Neural progenitor cell (in vitro differentiated cells): ENCODE measurements around the gene LDB2. TPM values are rescaled to one million over a fixed set of nuclear protein-coding genes. Genes with fewer than 3 reads are reported as not detected.

Experiments
- DNase-seq: peaks from one replicate; pipeline ENCODE4 v3.0.0-alpha.2; 2016; ENCODE audit warnings: low spot score
- H2AFZ ChIP-seq: fragments of 200-600 bp; sonication (generic); replicated peaks from 2 replicates; pipeline ENCODE4 v1.6.1; 2016; ENCODE audit warnings: antibody characterized with exemption
- H3F3A ChIP-seq: fragments of 200-600 bp; sonication (generic); 2 replicates; pipeline ENCODE4 v1.6.1; 2016; ENCODE audit warnings: antibody characterized with exemption, low read depth
- H3K27ac ChIP-seq: fragments of 200-600 bp; sonication (generic); 2 replicates; pipeline ENCODE4 v1.5.1; 2016; ENCODE audit warnings: mild to moderate bottlenecking
- H3K27me3 ChIP-seq: fragments of 200-600 bp; sonication (generic); 2 replicates; pipeline ENCODE4 v1.6.1; 2016; ENCODE audit warnings: mild to moderate bottlenecking, moderate library complexity
- H3K36me3 ChIP-seq: fragments of 200-600 bp; sonication (generic); 2 replicates; pipeline ENCODE4 v1.5.1; 2016
- H3K4me1 ChIP-seq: fragments of 200-600 bp; sonication (generic); 2 replicates; pipeline ENCODE4 v1.6.1; 2016; ENCODE audit warnings: mixed run types
- H3K4me2 ChIP-seq: fragments of 200-600 bp; sonication (generic); 2 replicates; pipeline ENCODE4 v1.6.1; 2016
- H3K4me3 ChIP-seq: fragments of 200-600 bp; sonication (generic); 2 replicates; pipeline ENCODE4 v1.5.1; 2016
- H3K79me2 ChIP-seq: fragments of 200-600 bp; sonication (generic); 2 replicates; pipeline ENCODE4 v1.6.1; 2016; ENCODE audit warnings: low read depth
- H3K9ac ChIP-seq: fragments of 200-600 bp; sonication (generic); 2 replicates; pipeline ENCODE4 v1.6.1; 2016
- H3K9me3 ChIP-seq: fragments of 200-600 bp; sonication (generic); 2 replicates; pipeline ENCODE4 v1.5.1; 2016; ENCODE audit warnings: low read depth
- H4K20me1 ChIP-seq: fragments of 200-600 bp; sonication (generic); 2 replicates; pipeline ENCODE4 v1.6.1; 2016; ENCODE audit warnings: low read depth
- H3K27ac Mint-ChIP-seq: 3 replicates; pipeline ENCODE4 v1.8.0; 2021; ENCODE audit warnings: mixed read lengths
- H3K27me3 Mint-ChIP-seq: 2 replicates; pipeline ENCODE4 v1.8.0; 2022; ENCODE audit warnings: low read depth, mild to moderate bottlenecking, inconsistent platforms, moderate library complexity, mixed read lengths; ENCODE audit not compliant: insufficient read depth
- H3K36me3 Mint-ChIP-seq: 3 replicates; pipeline ENCODE4 v1.8.0; 2021; ENCODE audit warnings: mixed read lengths
- H3K4me1 Mint-ChIP-seq: 3 replicates; pipeline ENCODE4 v1.8.0; 2021; ENCODE audit warnings: mixed read lengths
- H3K4me3 Mint-ChIP-seq: 3 replicates; pipeline ENCODE4 v1.8.0; 2021; ENCODE audit warnings: mild to moderate bottlenecking, moderate library complexity, mixed read lengths
- H3K9me3 Mint-ChIP-seq: 3 replicates; pipeline ENCODE4 v1.8.0; 2020; ENCODE audit warnings: mixed read lengths
- EZH2 ChIP-seq: fragments of 200-600 bp; sonication (generic); IDR thresholded peaks from 2 replicates; pipeline ENCODE4 v1.6.1; 2017; ENCODE audit warnings: antibody characterized with exemption, mild to moderate bottlenecking, moderate library complexity
- EZH2phosphoT487 ChIP-seq: fragments of 200-600 bp; sonication (generic); IDR thresholded peaks from 2 replicates; pipeline ENCODE4 v1.6.1; 2017; ENCODE audit warnings: antibody characterized with exemption
- total RNA-seq: library from RNA; depleted of rRNA; stranded (reverse); fragments of >200 nt; gene quantifications from 2 replicates; pipeline ENCODE4 v1.2.3, GENCODE V29; 2015; ENCODE audit warnings: low replicate concordance
- TF ChIP-seq, protein P1 (sequence below): fragments of 200-600 bp; sonication (generic); IDR thresholded peaks from 2 replicates; pipeline ENCODE4 v1.5.1; 2017; ENCODE audit warnings: antibody characterized with exemption, mild to moderate bottlenecking

The LDB2 gene
- total RNA-seq, 1 donor from 2014 or later = 24.3 TPM

DNA sequence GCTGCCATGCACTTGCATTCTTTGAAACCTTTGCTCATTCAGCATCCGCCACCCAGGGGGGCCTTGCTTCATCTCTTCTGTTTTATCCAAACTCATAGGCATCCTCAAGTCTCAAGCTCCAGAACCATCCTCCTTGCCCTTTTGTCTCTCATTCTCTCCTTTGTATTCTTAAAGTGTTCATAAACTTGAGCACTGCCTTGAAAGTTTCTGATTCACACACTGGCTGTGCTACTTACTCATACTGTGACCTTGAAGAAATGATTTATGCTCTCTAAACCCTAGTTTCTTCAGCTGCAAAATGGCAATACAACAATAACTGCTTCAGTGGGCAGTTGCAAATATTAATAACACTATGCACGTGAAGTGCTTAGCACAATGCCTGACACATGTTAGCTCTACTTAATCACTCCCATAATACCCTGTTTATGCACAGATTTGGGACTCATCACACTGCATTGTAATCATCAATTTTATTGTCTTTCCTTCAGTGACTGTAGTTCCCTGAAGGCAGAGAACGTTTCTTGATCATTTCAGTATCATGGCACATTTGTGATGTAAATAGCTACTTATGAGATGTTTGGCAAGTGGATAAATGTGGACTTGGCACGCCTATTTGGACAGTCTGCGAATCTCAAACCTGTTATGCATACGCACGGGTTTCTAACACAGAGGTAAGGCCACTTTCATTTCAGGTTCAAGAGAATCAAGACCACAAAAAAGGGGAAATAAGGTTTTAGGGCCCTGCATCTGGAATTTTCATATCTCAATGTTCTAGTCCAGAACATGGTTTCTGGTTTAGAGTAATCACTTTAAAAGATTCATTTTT lies 291.0 kb downstream of the LDB2 start:
- no peak overlapping the region for H3K4me2 ChIP-seq
- no peak for DNase-seq

DNA sequence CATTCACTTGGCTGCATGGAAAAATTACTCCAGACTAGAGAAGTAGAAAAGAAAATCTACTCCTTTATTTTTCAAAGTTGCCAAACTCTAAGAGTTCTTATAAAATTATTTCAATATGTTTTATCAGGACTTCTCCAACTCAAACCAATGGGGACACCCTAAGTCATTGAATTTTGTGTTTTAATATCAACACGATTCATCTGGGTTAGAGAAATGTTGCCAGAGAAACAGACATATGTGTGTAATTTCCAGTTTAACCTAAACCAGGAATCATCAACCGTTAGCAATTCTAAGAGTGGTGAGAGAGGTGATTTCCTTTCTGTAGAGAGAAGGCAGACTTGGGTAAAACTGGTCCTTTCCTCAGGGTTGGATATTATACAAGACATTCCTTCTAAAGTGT lies 291.8 kb downstream of the LDB2 start:
- Histone ChIP-seq H3K27ac (no peak overlapping the region), H3F3A (no peaks in the 10 kb centered on the region), H4K20me1 (no peaks in the 10 kb centered on the region), H3K9ac (no peak overlapping the region), H2AFZ (no peak overlapping the region), H3K36me3 (no peaks in the 10 kb centered on the region), H3K4me2 (no peak overlapping the region), H3K27me3 (no peaks in the 10 kb centered on the region), H3K4me3 (no peak overlapping the region), H3K9me3 (no peaks in the 10 kb centered on the region), H3K79me2 (no peaks in the 10 kb centered on the region), H3K4me1 (no peaks in the 10 kb centered on the region)
- no peaks in the 10 kb centered on the region for H3K27me3 Mint-ChIP-seq
- peaks cover 12% of the 10 kb centered on the region for H3K36me3 Mint-ChIP-seq
- no peak overlapping the region for H3K4me3 Mint-ChIP-seq
- no peak for DNase-seq
- H3K27ac Mint-ChIP-seq = no peak overlapping the region
- peaks cover 28% of the 10 kb centered on the region for H3K9me3 Mint-ChIP-seq
- TF ChIP-seq EZH2 = no peak
- TF ChIP-seq EZH2phosphoT487 = no peak
- TF ChIP-seq, protein P1, sequence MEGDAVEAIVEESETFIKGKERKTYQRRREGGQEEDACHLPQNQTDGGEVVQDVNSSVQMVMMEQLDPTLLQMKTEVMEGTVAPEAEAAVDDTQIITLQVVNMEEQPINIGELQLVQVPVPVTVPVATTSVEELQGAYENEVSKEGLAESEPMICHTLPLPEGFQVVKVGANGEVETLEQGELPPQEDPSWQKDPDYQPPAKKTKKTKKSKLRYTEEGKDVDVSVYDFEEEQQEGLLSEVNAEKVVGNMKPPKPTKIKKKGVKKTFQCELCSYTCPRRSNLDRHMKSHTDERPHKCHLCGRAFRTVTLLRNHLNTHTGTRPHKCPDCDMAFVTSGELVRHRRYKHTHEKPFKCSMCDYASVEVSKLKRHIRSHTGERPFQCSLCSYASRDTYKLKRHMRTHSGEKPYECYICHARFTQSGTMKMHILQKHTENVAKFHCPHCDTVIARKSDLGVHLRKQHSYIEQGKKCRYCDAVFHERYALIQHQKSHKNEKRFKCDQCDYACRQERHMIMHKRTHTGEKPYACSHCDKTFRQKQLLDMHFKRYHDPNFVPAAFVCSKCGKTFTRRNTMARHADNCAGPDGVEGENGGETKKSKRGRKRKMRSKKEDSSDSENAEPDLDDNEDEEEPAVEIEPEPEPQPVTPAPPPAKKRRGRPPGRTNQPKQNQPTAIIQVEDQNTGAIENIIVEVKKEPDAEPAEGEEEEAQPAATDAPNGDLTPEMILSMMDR = no peak
- H3K4me1 Mint-ChIP-seq = peaks cover 14% of the 10 kb centered on the region

More for the DNA sequence above, 291.0 kb downstream of the LDB2 start:
- Mint-ChIP-seq H3K9me3 (peaks cover 35% of the 10 kb centered on the region), H3K27me3 (no peaks in the 10 kb centered on the region), H3K36me3 (peaks cover 12% of the 10 kb centered on the region), H3K27ac (no peak overlapping the region), H3K4me3 (no peak overlapping the region), H3K4me1 (peaks cover 14% of the 10 kb centered on the region)
- H3K79me2 ChIP-seq = no peaks in the 10 kb centered on the region
- no peak overlapping the region for H3K27ac ChIP-seq
- H4K20me1 ChIP-seq = no peaks in the 10 kb centered on the region
- no peak overlapping the region for H2AFZ ChIP-seq
- H3K9ac ChIP-seq = no peak overlapping the region
- H3K4me3 ChIP-seq = no peak overlapping the region
- TF ChIP-seq EZH2 (no peak), EZH2phosphoT487 (no peak)
- TF ChIP-seq, protein P1 = no peak
- no peaks in the 10 kb centered on the region for H3K4me1 ChIP-seq
- no peaks in the 10 kb centered on the region for H3F3A ChIP-seq
- H3K9me3 ChIP-seq = no peaks in the 10 kb centered on the region
- no peaks in the 10 kb centered on the region for H3K27me3 ChIP-seq
- no peaks in the 10 kb centered on the region for H3K36me3 ChIP-seq

DNA sequence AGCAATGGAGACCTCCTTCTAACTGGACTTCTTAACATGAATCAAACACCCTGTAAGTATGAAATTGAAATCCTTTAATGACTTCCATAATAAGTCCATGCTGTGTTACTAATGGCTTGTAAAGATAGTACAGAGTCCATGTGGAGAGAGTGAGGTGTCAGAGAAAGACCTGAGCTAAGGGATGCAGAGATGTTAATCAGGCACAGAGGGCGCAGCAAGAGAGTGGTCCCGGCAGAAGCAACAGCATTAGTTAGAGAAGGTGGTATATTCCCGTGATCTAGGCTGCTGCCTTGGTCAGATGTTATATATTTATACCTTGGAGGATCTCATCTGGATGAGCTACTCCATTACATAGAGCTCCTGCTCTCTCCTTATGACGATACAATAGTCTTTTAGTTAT lies 295.3 kb downstream of the LDB2 start:
- H3K9me3 ChIP-seq = no peaks in the 10 kb centered on the region
- H3K79me2 ChIP-seq = no peaks in the 10 kb centered on the region
- TF ChIP-seq, protein P1 = no peak
- TF ChIP-seq EZH2phosphoT487 (no peak), EZH2 (no peak)
- H4K20me1 ChIP-seq = no peaks in the 10 kb centered on the region
- H3K27me3 ChIP-seq = no peaks in the 10 kb centered on the region
- no peak overlapping the region for H3K9ac ChIP-seq
- H3K4me2 ChIP-seq = no peak overlapping the region
- H3K27ac Mint-ChIP-seq = no peak overlapping the region
- H3K36me3 Mint-ChIP-seq = peaks cover 3% of the 10 kb centered on the region
- H2AFZ ChIP-seq = no peak overlapping the region
- H3K4me3 ChIP-seq = no peak overlapping the region
- H3K27me3 Mint-ChIP-seq = no peaks in the 10 kb centered on the region
- no peak for DNase-seq
- no peak overlapping the region for H3K4me3 Mint-ChIP-seq
- peaks cover 7% of the 10 kb centered on the region for H3K9me3 Mint-ChIP-seq
- no peaks in the 10 kb centered on the region for H3K36me3 ChIP-seq
- H3F3A ChIP-seq = no peaks in the 10 kb centered on the region
- no peaks in the 10 kb centered on the region for H3K4me1 ChIP-seq
- peaks cover 20% of the 10 kb centered on the region for H3K4me1 Mint-ChIP-seq
- no peak overlapping the region for H3K27ac ChIP-seq
